GM12878 (cell line): ENCODE data around the gene NR2F2. TPM values are rescaled to one million over a fixed set of nuclear protein-coding genes. Genes with fewer than 3 reads are reported as not detected.
A peak's percentile ranks its signal among the peaks of the same experiment; 100 is the strongest.

Experiments
- ATAC-seq: fragments of 200-7000 bp; cut with Tn5 transposase; 3 replicates; pipeline ENCODE4 v1.9.1; 2020; ENCODE audit warnings: mild to moderate bottlenecking, moderate library complexity
- BruUV-seq: library from RNA; stranded (reverse); fragments of 400-500 nt; replicated peaks from 2 replicates; lab custom pipeline; 2021; lab: Mats Ljungman, UMichigan
- CTCF ChIA-PET: fragments of 300-600 bp; sonication (Branson Sonifier 250); formaldehyde crosslinking; extraction: SDS; loops from one replicate; lab custom pipeline; 2021; ENCODE audit warnings: inconsistent platforms; lab: Yijun Ruan, JAX
- POLR2A ChIA-PET: fragments of 350-600 bp; formaldehyde crosslinking; extraction: SDS; loops from one replicate; lab custom pipeline; 2021; ENCODE audit warnings: inconsistent platforms; lab: Charles Lee
- RAD21 ChIA-PET: fragments of 300-600 bp; sonication (Branson Sonifier 250); formaldehyde crosslinking; loops from one replicate; lab custom pipeline; 2023; ENCODE audit warnings: antibody characterized with exemption; ENCODE audit not compliant: unreplicated experiment; lab: Charles Lee
- SMC1A ChIA-PET: fragments of 300-600 bp; sonication (Branson Sonifier 250); formaldehyde crosslinking; loops from one replicate; lab custom pipeline; 2023; ENCODE audit not compliant: unreplicated experiment, uncharacterized antibody; lab: Charles Lee
- DNase-seq: peaks from one replicate; pipeline ENCODE4 v3.0.0-alpha.2; 2011; ENCODE audit warnings: low read depth, low spot score
- FAIRE-seq: peaks from 3 replicates; lab custom pipeline; 2011; peaks lifted over from hg19 to GRCh38; lab: Jason Lieb, UNC
- H2AFZ ChIP-seq: 2 replicates; pipeline ENCODE4 v1.6.0; 2011; ENCODE audit warnings: low read depth, low read length, control low read depth; ENCODE audit not compliant: control insufficient read depth
- H3K27ac ChIP-seq: 2 replicates; pipeline ENCODE4 v1.5.1; 2011; ENCODE audit warnings: control low read depth; ENCODE audit not compliant: control insufficient read depth, insufficient read depth
- H3K27me3 ChIP-seq, 2 experiments: replicated peaks in 1 of 2; 2 replicates each; pipeline versions ENCODE4 v1.6.0 to v1.6.1; 2011; ENCODE audit warnings: low read length in 1 of 2; ENCODE audit not compliant: control insufficient read depth in 2 of 2, insufficient read depth in 2 of 2
- H3K36me3 ChIP-seq, 2 experiments: 2 replicates each; pipeline ENCODE4 v1.5.1; 2011; ENCODE audit warnings: low read length in 1 of 2; ENCODE audit not compliant: control insufficient read depth in 2 of 2, insufficient read depth in 2 of 2
- H3K4me1 ChIP-seq: 2 replicates; pipeline ENCODE4 v1.6.1; 2011; ENCODE audit warnings: mild to moderate bottlenecking, low read length, moderate library complexity, mixed read lengths; ENCODE audit not compliant: control insufficient read depth, insufficient read depth
- H3K4me2 ChIP-seq: 2 replicates; pipeline ENCODE4 v1.6.0; 2011; ENCODE audit warnings: control low read depth; ENCODE audit not compliant: control insufficient read depth, insufficient read depth
- H3K4me3 ChIP-seq: fragments of 200-600 bp; sonication (generic); 2 replicates; pipeline ENCODE4 v1.5.1; 2016
- H3K79me2 ChIP-seq: 2 replicates; pipeline ENCODE4 v1.6.0; 2011; ENCODE audit warnings: low read length; ENCODE audit not compliant: control insufficient read depth, insufficient read depth
- H3K9ac ChIP-seq: 2 replicates; pipeline ENCODE4 v1.8.0; 2011; ENCODE audit warnings: low read length, control low read depth, mixed read lengths; ENCODE audit not compliant: control insufficient read depth, insufficient read depth
- H3K9me3 ChIP-seq: replicated peaks from 3 replicates; pipeline ENCODE4 v1.5.1; 2011; ENCODE audit warnings: mild to moderate bottlenecking, low read length; ENCODE audit not compliant: control insufficient read depth, insufficient read depth
- H4K20me1 ChIP-seq: 2 replicates; pipeline ENCODE4 v1.6.0; 2011; ENCODE audit not compliant: control insufficient read depth, insufficient read depth
- ATF2 ChIP-seq: IDR thresholded peaks from 2 replicates; pipeline ENCODE4 v1.6.1; 2012; ENCODE audit warnings: low read length, inconsistent platforms
- BCL11A ChIP-seq: IDR thresholded peaks from 2 replicates; pipeline ENCODE4 v1.6.1; 2011; ENCODE audit warnings: low read depth, low read length
- CHD4 ChIP-seq: fragments of 200-600 bp; sonication (generic); IDR thresholded peaks from 2 replicates; pipeline ENCODE4 v1.6.1; 2016; ENCODE audit warnings: mild to moderate bottlenecking
- DPF2 ChIP-seq: fragments of 450-650 bp; IDR thresholded peaks from 2 replicates; pipeline ENCODE4 v1.6.1; 2017; ENCODE audit warnings: mild to moderate bottlenecking
- EP300 ChIP-seq, 2 experiments: fragments of 150-350 bp in 1 of 2; IDR thresholded peaks; 2 replicates each; pipeline ENCODE4 v1.6.1; 2011 to 2012; ENCODE audit warnings: low read depth in 2 of 2, low read length in 2 of 2, borderline replicate concordance in 1 of 2, improper control_type of control experiment in 1 of 2, inconsistent platforms in 1 of 2; ENCODE audit not compliant: control insufficient read depth in 1 of 2
- GABPA ChIP-seq: IDR thresholded peaks from 2 replicates; pipeline ENCODE4 v1.6.1; 2014; ENCODE audit warnings: antibody characterized with exemption, low read depth, mild to moderate bottlenecking, inconsistent platforms
- GATAD2B ChIP-seq: fragments of 450-650 bp; conservative IDR thresholded peaks from 2 replicates; pipeline ENCODE4 v1.6.1; 2017; ENCODE audit warnings: low read depth, mild to moderate bottlenecking, moderate library complexity
- HCFC1 ChIP-seq: fragments of 150-350 bp; IDR thresholded peaks from 2 replicates; pipeline ENCODE4 v1.6.1; 2014; ENCODE audit warnings: low read length
- IKZF1 ChIP-seq: fragments of 450-650 bp; conservative IDR thresholded peaks from 2 replicates; pipeline ENCODE4 v1.6.1; 2017; ENCODE audit warnings: antibody characterized with exemption, mild to moderate bottlenecking
- MEF2B ChIP-seq: fragments of 450-650 bp; IDR thresholded peaks from 2 replicates; pipeline ENCODE4 v1.6.1; 2018; ENCODE audit warnings: mild to moderate bottlenecking, moderate library complexity; ENCODE audit not compliant: partially characterized antibody, poor library complexity, severe bottlenecking
- MLLT1 ChIP-seq: fragments of 450-650 bp; IDR thresholded peaks from 2 replicates; pipeline ENCODE4 v1.6.1; 2016; ENCODE audit warnings: mild to moderate bottlenecking
- MYC ChIP-seq: IDR thresholded peaks from 2 replicates; pipeline ENCODE4 v1.6.1; 2011; ENCODE audit warnings: mild to moderate bottlenecking, low read length, moderate library complexity, inconsistent platforms; ENCODE audit not compliant: insufficient read depth, insufficient replicate concordance, insufficient read length, severe bottlenecking
- NFXL1 ChIP-seq: fragments of 450-650 bp; IDR thresholded peaks from 2 replicates; pipeline ENCODE4 v1.6.1; 2017; ENCODE audit warnings: antibody characterized with exemption, mild to moderate bottlenecking, borderline replicate concordance
- SRF ChIP-seq, 2 experiments: IDR thresholded peaks; 2 replicates each; pipeline ENCODE4 v1.6.1; 2011; ENCODE audit warnings: low read depth in 2 of 2, low read length in 2 of 2, mild to moderate bottlenecking in 1 of 2, moderate library complexity in 1 of 2
- TAF1 ChIP-seq: IDR thresholded peaks from 2 replicates; pipeline ENCODE4 v1.6.1; 2011; ENCODE audit warnings: mild to moderate bottlenecking, low read depth, low read length, borderline replicate concordance
- ZSCAN29 ChIP-seq: fragments of 450-650 bp; IDR thresholded peaks from 2 replicates; pipeline ENCODE4 v1.6.1; 2017; ENCODE audit warnings: mild to moderate bottlenecking, moderate library complexity
- WGBS: methylation state at CpG from one replicate; pipeline ENCODE4 v1.1.6; 2016; ENCODE audit warnings: low lambda C conversion rate; ENCODE audit not compliant: insufficient replicate concordance, insufficient coverage; ENCODE audit errors: missing lambda C conversion rate; 5-methylcytosine and 5-hydroxymethylcytosine counted together
- in situ Hi-C: fragments of 300-500 bp; cut with MboI; formaldehyde crosslinking; loops from 9 replicates; pipeline ENCODE4 v1.14.3; 2018; ENCODE audit warnings: mixed read lengths
- intact Hi-C: fragments of 100-400 bp; cut with micrococcal nuclease; formaldehyde crosslinking; loops from one replicate; pipeline ENCODE4 v1.14.2; 2022; ENCODE audit not compliant: unreplicated experiment
- polyA plus RNA-seq, 11 experiments: library from polyadenylated mRNA; depleted of rRNA in 4 of 11; unstranded in 6 of 11; stranded (reverse) in 5 of 11; fragments of >200 nt; fragmentation: Nextera tagmentation in 4 of 11; fragmentation: Illumina TruSeq in 1 of 11; extraction: Ambion mirVana in 4 of 11; extraction: Trizol in 1 of 11; gene quantifications; 1 replicate in 1 of 11; 2 replicates in 10 of 11; pipeline versions ENCODE4 v1.2.1 to v1.2.3, GENCODE V29; 2011 to 2016; ENCODE audit warnings: inconsistent platforms in 2 of 11, missing spikeins in 2 of 11, low read depth in 1 of 11
- total RNA-seq, 4 experiments: library from RNA; depleted of rRNA in 3 of 4; stranded (reverse); fragments of >200 nt in 3 of 4; fragmentation: Illumina TruSeq in 1 of 4; extraction: Trizol in 1 of 4; gene quantifications; 2 replicates each; pipeline versions ENCODE4 v1.2.1 to v1.2.3, GENCODE V29; 2013 to 2021
- TF ChIP-seq, protein P1 (sequence below): fragments of 450-650 bp; IDR thresholded peaks from 2 replicates; pipeline ENCODE4 v1.6.1; 2017; ENCODE audit warnings: mild to moderate bottlenecking

The NR2F2 gene
- total and polyA plus RNA-seq, 10 of the 15 experiments (the other 5 are each of a cell fraction or from before 2014, with no cell fraction given) = 1.1 to 10.1 (median 3.2) TPM

DNA sequence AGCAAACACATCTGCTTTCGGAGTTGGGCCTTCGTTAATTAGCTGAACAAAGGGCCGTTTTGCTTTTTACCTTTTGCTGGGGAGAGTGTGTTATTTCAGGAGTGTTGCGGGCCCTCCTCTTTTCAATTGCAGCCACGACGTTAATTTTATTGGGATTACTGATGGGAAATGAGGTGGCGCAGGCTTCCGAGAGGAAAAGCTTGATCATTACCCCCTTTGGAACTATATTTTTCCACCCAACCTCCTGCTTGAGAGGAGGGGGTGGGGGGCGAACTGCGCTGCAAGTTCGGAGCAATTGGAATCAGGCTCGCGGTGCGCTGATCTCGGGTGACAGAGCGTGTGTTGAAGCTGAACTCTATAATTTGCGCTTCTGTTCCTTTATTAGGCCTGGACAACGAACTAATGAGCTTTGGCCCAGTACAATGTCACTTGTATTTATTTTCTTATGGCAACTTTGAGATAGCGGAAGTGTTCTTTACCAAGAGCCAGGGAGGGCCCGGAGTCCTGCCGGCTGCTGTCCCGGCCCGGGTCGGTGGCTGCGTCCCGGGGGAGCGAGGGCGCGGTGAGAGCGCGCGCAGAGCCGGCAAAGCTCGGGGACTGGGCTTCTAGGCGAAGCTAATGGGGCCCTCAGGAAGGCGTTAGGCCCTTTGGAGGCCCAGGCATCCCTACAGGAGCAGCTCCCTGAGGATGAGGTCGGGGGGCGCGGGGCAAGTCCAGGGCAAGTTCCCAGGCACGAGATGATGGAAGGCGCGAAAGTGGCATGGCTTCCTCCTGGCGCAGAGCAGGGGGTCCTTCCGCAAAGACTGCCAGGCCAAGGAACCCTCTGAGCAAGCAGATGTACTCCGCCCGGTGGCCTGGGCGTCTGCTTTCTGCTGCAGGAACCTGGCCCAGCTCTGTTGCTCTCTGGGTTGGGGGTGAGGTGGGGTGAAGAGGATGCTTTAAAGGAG is 12.9 kb downstream of the NR2F2 start:
- FAIRE-seq = no peak
- H3K9ac ChIP-seq = no peak overlapping the region
- ChIA-PET RAD21 (interaction anchor here (0.6 to 10.3 kb wide), 7 partner anchors 11 to 1084 kb away, joined by 3 to 252 read pairs (median 6); partner anchors contain the start of gene NR2F2), POLR2A (interaction anchor here (0.6 to 11.7 kb wide), 6 partner anchors 8 to 811 kb away, joined by 3 to 163 read pairs (median 5); partner anchors contain the start of gene NR2F2), CTCF (interaction anchor here (0.6 to 13.0 kb wide), 7 partner anchors 14 to 1084 kb away, joined by 3 to 212 read pairs (median 4); partner anchors contain the start of gene NR2F2), SMC1A (interaction anchor here (0.5 to 6.1 kb wide), 9 partner anchors 11 to 1084 kb away, joined by 3 to 103 read pairs (median 5); partner anchors contain the start of gene NR2F2)
- H4K20me1 ChIP-seq = no peaks in the 10 kb centered on the region
- no peak overlapping the region; the same call in 1 of the 2 replicates for H3K4me3 ChIP-seq
- ATAC-seq = no peak
- 62% methylated on average over 46 of the region's 47 CpGs for WGBS
- no peak overlapping the region for H3K27ac ChIP-seq
- H2AFZ ChIP-seq = no peak overlapping the region
- no peak for DNase-seq
- BruUV-seq = no TSS peak
- H3K79me2 ChIP-seq = no peaks in the 10 kb centered on the region
- no peaks in the 10 kb centered on the region for H3K4me1 ChIP-seq
- TF ChIP-seq NFXL1 (no peak), SRF (IDR thresholded peaks at IDR 0.05; ENCODE audit: low read depth in 2 of 2, low read length in 2 of 2) (no peak), IKZF1 (0 out of 2 replicates have a peak, but pooled peaks have one; percentile 26), DPF2 (no peak), MLLT1 (no peak), MYC (no peak), HCFC1 (no peak), ZSCAN29 (no peak), ATF2 (no peak), GABPA (no peak), MEF2B (peak; percentile 18), BCL11A (no peak), EP300 (IDR thresholded peaks at IDR 0.05; ENCODE audit: borderline replicate concordance in 1 of 2, control insufficient read depth in 1 of 2, low read depth in 2 of 2, low read length in 2 of 2) (no peak), CHD4 (no peak), TAF1 (no peak), GATAD2B (0 out of 2 replicates have a peak, but pooled peaks have one; percentile 43)
- TF ChIP-seq, protein P1, sequence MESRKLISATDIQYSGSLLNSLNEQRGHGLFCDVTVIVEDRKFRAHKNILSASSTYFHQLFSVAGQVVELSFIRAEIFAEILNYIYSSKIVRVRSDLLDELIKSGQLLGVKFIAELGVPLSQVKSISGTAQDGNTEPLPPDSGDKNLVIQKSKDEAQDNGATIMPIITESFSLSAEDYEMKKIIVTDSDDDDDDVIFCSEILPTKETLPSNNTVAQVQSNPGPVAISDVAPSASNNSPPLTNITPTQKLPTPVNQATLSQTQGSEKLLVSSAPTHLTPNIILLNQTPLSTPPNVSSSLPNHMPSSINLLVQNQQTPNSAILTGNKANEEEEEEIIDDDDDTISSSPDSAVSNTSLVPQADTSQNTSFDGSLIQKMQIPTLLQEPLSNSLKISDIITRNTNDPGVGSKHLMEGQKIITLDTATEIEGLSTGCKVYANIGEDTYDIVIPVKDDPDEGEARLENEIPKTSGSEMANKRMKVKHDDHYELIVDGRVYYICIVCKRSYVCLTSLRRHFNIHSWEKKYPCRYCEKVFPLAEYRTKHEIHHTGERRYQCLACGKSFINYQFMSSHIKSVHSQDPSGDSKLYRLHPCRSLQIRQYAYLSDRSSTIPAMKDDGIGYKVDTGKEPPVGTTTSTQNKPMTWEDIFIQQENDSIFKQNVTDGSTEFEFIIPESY = no peak
- no peaks in the 10 kb centered on the region; a peak in 1 of 4 replicates for H3K36me3 ChIP-seq
- no peak overlapping the region for H3K4me2 ChIP-seq
- no peaks in the 10 kb centered on the region; the same call in 2 of the 3 replicates for H3K9me3 ChIP-seq
- in situ Hi-C loops (loop anchor here (10.0 kb wide), 1 partner anchor 1079 kb away; no protein-coding TSS in a partner anchor), intact Hi-C loops (loop anchor here (1.0 to 10.0 kb wide), 3 partner anchors 421 to 839 kb away; no protein-coding TSS in a partner anchor)
- H3K27me3 ChIP-seq = no peaks in the 10 kb centered on the region
